HEK293 (cell line): ENCODE data around the gene PLXNA3.

Source experiments
- CTCF ChIP-seq: fragments of 450-650 bp; formaldehyde crosslinking; IDR thresholded peaks from 2 replicates; pipeline ENCODE4 v1.5.1; 2016; ENCODE audit warnings: missing biosample characterization, missing genetic modification characterization
- KLF16 ChIP-seq: fragments of 450-650 bp; formaldehyde crosslinking; IDR thresholded peaks from 2 replicates; pipeline ENCODE4 v1.5.1; 2017; ENCODE audit warnings: missing biosample characterization, missing genetic modification characterization
- RBAK ChIP-seq: fragments of 450-650 bp; formaldehyde crosslinking; IDR thresholded peaks from 2 replicates; pipeline ENCODE4 v1.5.1; 2016; ENCODE audit warnings: missing biosample characterization, missing genetic modification characterization
- REST ChIP-seq: fragments of 450-650 bp; formaldehyde crosslinking; IDR thresholded peaks from 2 replicates; pipeline ENCODE4 v1.5.1; 2016; ENCODE audit warnings: missing biosample characterization, missing genetic modification characterization
- ZNF837 ChIP-seq: fragments of 450-650 bp; formaldehyde crosslinking; IDR thresholded peaks from 2 replicates; pipeline ENCODE4 v1.5.1; 2016; ENCODE audit warnings: missing biosample characterization, missing genetic modification characterization
- TF ChIP-seq, protein P1 (sequence below): fragments of 450-650 bp; formaldehyde crosslinking; IDR thresholded peaks from 2 replicates; pipeline ENCODE4 v1.5.1; 2016; ENCODE audit warnings: missing biosample characterization, missing genetic modification characterization
- TF ChIP-seq, protein P2 (sequence below): fragments of 450-650 bp; formaldehyde crosslinking; IDR thresholded peaks from 2 replicates; pipeline ENCODE4 v1.5.1; 2016; ENCODE audit warnings: missing biosample characterization, missing genetic modification characterization, borderline replicate concordance

- TF ChIP-seq CTCF (tag by site-specific recombination), result no peak
- TF ChIP-seq KLF16, result no peak
- no peak for TF ChIP-seq REST (tag by site-specific recombination)
- no peak for TF ChIP-seq RBAK (tag by site-specific recombination)
- TF ChIP-seq, protein P1, sequence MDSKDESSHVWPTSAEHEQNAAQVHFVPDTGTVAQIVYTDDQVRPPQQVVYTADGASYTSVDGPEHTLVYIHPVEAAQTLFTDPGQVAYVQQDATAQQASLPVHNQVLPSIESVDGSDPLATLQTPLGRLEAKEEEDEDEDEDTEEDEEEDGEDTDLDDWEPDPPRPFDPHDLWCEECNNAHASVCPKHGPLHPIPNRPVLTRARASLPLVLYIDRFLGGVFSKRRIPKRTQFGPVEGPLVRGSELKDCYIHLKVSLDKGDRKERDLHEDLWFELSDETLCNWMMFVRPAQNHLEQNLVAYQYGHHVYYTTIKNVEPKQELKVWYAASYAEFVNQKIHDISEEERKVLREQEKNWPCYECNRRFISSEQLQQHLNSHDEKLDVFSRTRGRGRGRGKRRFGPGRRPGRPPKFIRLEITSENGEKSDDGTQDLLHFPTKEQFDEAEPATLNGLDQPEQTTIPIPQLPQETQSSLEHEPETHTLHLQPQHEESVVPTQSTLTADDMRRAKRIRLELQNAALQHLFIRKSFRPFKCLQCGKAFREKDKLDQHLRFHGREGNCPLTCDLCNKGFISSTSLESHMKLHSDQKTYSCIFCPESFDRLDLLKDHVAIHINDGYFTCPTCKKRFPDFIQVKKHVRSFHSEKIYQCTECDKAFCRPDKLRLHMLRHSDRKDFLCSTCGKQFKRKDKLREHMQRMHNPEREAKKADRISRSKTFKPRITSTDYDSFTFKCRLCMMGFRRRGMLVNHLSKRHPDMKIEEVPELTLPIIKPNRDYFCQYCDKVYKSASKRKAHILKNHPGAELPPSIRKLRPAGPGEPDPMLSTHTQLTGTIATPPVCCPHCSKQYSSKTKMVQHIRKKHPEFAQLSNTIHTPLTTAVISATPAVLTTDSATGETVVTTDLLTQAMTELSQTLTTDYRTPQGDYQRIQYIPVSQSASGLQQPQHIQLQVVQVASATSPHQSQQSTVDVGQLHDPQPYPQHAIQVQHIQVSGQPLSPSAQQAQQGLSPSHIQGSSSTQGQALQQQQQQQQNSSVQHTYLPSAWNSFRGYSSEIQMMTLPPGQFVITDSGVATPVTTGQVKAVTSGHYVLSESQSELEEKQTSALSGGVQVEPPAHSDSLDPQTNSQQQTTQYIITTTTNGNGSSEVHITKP (tag by site-specific recombination), result no peak
- TF ChIP-seq, protein P2, sequence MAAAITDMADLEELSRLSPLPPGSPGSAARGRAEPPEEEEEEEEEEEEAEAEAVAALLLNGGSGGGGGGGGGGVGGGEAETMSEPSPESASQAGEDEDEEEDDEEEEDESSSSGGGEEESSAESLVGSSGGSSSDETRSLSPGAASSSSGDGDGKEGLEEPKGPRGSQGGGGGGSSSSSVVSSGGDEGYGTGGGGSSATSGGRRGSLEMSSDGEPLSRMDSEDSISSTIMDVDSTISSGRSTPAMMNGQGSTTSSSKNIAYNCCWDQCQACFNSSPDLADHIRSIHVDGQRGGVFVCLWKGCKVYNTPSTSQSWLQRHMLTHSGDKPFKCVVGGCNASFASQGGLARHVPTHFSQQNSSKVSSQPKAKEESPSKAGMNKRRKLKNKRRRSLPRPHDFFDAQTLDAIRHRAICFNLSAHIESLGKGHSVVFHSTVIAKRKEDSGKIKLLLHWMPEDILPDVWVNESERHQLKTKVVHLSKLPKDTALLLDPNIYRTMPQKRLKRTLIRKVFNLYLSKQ (tag by site-specific recombination), result no peak
- no peak for TF ChIP-seq ZNF837 (tag by site-specific recombination)
These were observed 7.5 kb downstream of the PLXNA3 start for GRCh38 chrX:154465601-154466000.
